K562 (cell line): ENCODE results near the gene GEMIN2. TPM values are rescaled to one million over a fixed set of nuclear protein-coding genes. Genes with fewer than 3 reads are reported as not detected.

ENCODE experiments used
- ATAC-seq: fragments of 200-7000 bp; cut with Tn5 transposase; 3 replicates; pipeline ENCODE4 v1.9.1; 2020; ENCODE audit warnings: moderate library complexity
- BruUV-seq: library from RNA; stranded (reverse); fragments of 400-500 nt; replicated peaks from 2 replicates; lab custom pipeline; 2021; lab: Mats Ljungman, UMichigan
- CTCF ChIA-PET: fragments of 300-600 bp; formaldehyde crosslinking; extraction: SDS; loops from one replicate; lab custom pipeline; 2021; ENCODE audit warnings: low intra/inter-chr PET ratio; lab: Yijun Ruan, JAX
- POLR2A ChIA-PET: fragments of 300-600, 350-650 bp; sonication (Branson Sonifier 250); formaldehyde crosslinking; extraction: SDS; loops from one replicate; lab custom pipeline; 2021; ENCODE audit warnings: antibody characterized with exemption, inconsistent platforms; lab: Yijun Ruan, JAX
- DNase-seq, 4 experiments: peaks; one replicate each; pipeline versions ENCODE4 v3.0.0 to v3.0.0-alpha.2; 2011 to 2018; ENCODE audit warnings: low spot score in 3 of 4, mixed read lengths in 3 of 4; ENCODE audit errors: extremely low read depth in 1 of 4
- FAIRE-seq: peaks from 2 replicates; lab custom pipeline; 2011; peaks lifted over from hg19 to GRCh38; lab: Jason Lieb, UNC
- H2AFZ ChIP-seq: 2 replicates; pipeline ENCODE4 v1.6.0; 2011; ENCODE audit warnings: low read depth, low read length, control low read depth, inconsistent platforms
- H3K27ac ChIP-seq: fragments of 200-600 bp; 3 replicates; pipeline ENCODE4 v1.8.0; 2011; ENCODE audit warnings: low read depth, mild to moderate bottlenecking, control low read depth, inconsistent platforms, low read length, moderate library complexity, mixed read lengths; ENCODE audit errors: extremely low read depth
- H3K27me3 ChIP-seq, 2 experiments: fragments of 300-600 bp in 1 of 2; 2 replicates in 1 of 2; 3 replicates in 1 of 2; pipeline versions ENCODE4 v1.6.0 to v1.8.0; 2011; ENCODE audit warnings: inconsistent platforms in 2 of 2, low read length in 2 of 2, mild to moderate bottlenecking in 1 of 2, mixed read lengths in 1 of 2, moderate library complexity in 1 of 2; ENCODE audit not compliant: control insufficient read depth in 2 of 2, insufficient read depth in 2 of 2
- H3K36me3 ChIP-seq: fragments of 300-600 bp; 3 replicates; pipeline ENCODE4 v1.8.0; 2011; ENCODE audit warnings: mild to moderate bottlenecking, low read length, inconsistent platforms; ENCODE audit not compliant: control insufficient read depth, insufficient read depth
- H3K4me1 ChIP-seq, 2 experiments: fragments of 200-600 bp in 1 of 2; replicated peaks in 1 of 2; 2 replicates in 1 of 2; 3 replicates in 1 of 2; pipeline versions ENCODE4 v1.5.1 to v1.8.0; 2011; ENCODE audit warnings: inconsistent platforms in 2 of 2, low read length in 2 of 2, mild to moderate bottlenecking in 1 of 2, mixed read lengths in 1 of 2, moderate library complexity in 1 of 2; ENCODE audit not compliant: control insufficient read depth in 2 of 2, insufficient read depth in 2 of 2
- H3K4me2 ChIP-seq: 2 replicates; pipeline ENCODE4 v1.6.1; 2011; ENCODE audit warnings: low read length, control low read depth, inconsistent platforms, mixed read lengths; ENCODE audit not compliant: insufficient read depth
- H3K4me3 ChIP-seq: fragments of 200-600 bp; sonication (generic), shearing (Covaris generic); 2 replicates; pipeline ENCODE4 v1.5.1; 2016; ENCODE audit warnings: control low read depth, inconsistent platforms
- H3K79me2 ChIP-seq: fragments of 200-600 bp; 3 replicates; pipeline ENCODE4 v1.8.0; 2011; ENCODE audit warnings: low read length, inconsistent platforms; ENCODE audit not compliant: control insufficient read depth, insufficient read depth
- H3K9ac ChIP-seq, 2 experiments: 2 replicates each; pipeline versions ENCODE4 v1.6.0 to v1.6.1; 2011; ENCODE audit warnings: low read depth in 2 of 2, low read length in 2 of 2, control low read depth in 1 of 2, inconsistent platforms in 1 of 2, mild to moderate bottlenecking in 1 of 2, mixed read lengths in 1 of 2; ENCODE audit not compliant: insufficient read depth in 1 of 2
- H3K9me1 ChIP-seq: one replicate; pipeline ENCODE4 v1.6.0; 2011; ENCODE audit warnings: inconsistent platforms, mild to moderate bottlenecking, low read length, moderate library complexity; ENCODE audit not compliant: control insufficient read depth, insufficient read depth
- H3K9me3 ChIP-seq: replicated peaks from 2 replicates; pipeline ENCODE4 v1.5.1; 2011; ENCODE audit warnings: low read depth, low read length, inconsistent platforms; ENCODE audit not compliant: control insufficient read depth, insufficient read depth
- H4K20me1 ChIP-seq: replicated peaks from 2 replicates; pipeline ENCODE4 v1.6.1; 2011; ENCODE audit warnings: low read length, inconsistent platforms, mixed read lengths; ENCODE audit not compliant: control insufficient read depth, insufficient read depth
- CAMTA2 ChIP-seq: fragments of 250-450 bp; sonication (Bioruptor Pico); conservative IDR thresholded peaks from 2 replicates; pipeline ENCODE4 v1.5.1; 2022
- CBX3 ChIP-seq, 2 experiments: IDR thresholded peaks; 1 replicate in 1 of 2; 2 replicates in 1 of 2; pipeline ENCODE4 v1.6.1; 2012; ENCODE audit warnings: inconsistent platforms in 2 of 2, low read length in 2 of 2, borderline replicate concordance in 1 of 2, control low read depth in 1 of 2
- FOSL1 ChIP-seq: fragments of 200-800 bp; sonication (Bioruptor generic); conservative IDR thresholded peaks from 2 replicates; pipeline ENCODE4 v1.6.1; 2016; ENCODE audit warnings: missing genetic modification characterization, missing compliant biosample characterization
- JUN ChIP-seq, 2 experiments: sonication (generic) in 1 of 2; formaldehyde crosslinking in 1 of 2; IDR thresholded peaks; 2 replicates each; pipeline versions ENCODE4 v1.6.1 to v1.8.0; 2012 to 2022; ENCODE audit warnings: borderline replicate concordance in 2 of 2, mild to moderate bottlenecking in 2 of 2, improper control_type of control experiment in 1 of 2, low read depth in 1 of 2, low read length in 1 of 2, missing genetic modification reagents in 1 of 2
- MBD1 ChIP-seq: fragments of 250-450 bp; sonication (Bioruptor Pico); IDR thresholded peaks from 2 replicates; pipeline ENCODE4 v1.8.0; 2022; ENCODE audit warnings: inconsistent platforms
- MCM7 ChIP-seq, 2 experiments: fragments of 450-650 bp; IDR thresholded peaks; 2 replicates each; pipeline ENCODE4 v1.6.1; 2016 to 2018
- MECOM ChIP-seq: fragments of 250-450 bp; sonication (Bioruptor Pico); IDR thresholded peaks from 2 replicates; pipeline ENCODE4 v1.8.0; 2022; ENCODE audit warnings: inconsistent platforms
- SRSF9 ChIP-seq: fragments of 200-400 bp; formaldehyde crosslinking; IDR thresholded peaks from 2 replicates; pipeline ENCODE4 v1.6.1; 2017; ENCODE audit warnings: low read depth, low read length, borderline replicate concordance
- ZNF354B ChIP-seq: fragments of 250-450 bp; sonication (Bioruptor Pico); IDR thresholded peaks from 2 replicates; pipeline ENCODE4 v1.4.0; 2020
- ZNF384 ChIP-seq: IDR thresholded peaks from 2 replicates; pipeline ENCODE4 v1.6.1; 2012; ENCODE audit warnings: low read depth, low read length, improper control_type of control experiment
- ZNF584 ChIP-seq: fragments of 200-800 bp; sonication (Bioruptor generic); IDR thresholded peaks from 2 replicates; pipeline ENCODE4 v1.6.1; 2016; ENCODE audit warnings: low read depth, mild to moderate bottlenecking, missing genetic modification characterization, missing compliant biosample characterization
- ZNF707 ChIP-seq: fragments of 250-450 bp; sonication (Bioruptor Pico); conservative IDR thresholded peaks from 2 replicates; pipeline ENCODE4 v1.8.0; 2022; ENCODE audit warnings: inconsistent platforms, mild to moderate bottlenecking, moderate library complexity
- ZNF740 ChIP-seq, 3 experiments: fragments of 200-800 bp in 1 of 3; sonication (Bioruptor generic) in 1 of 3; sonication (generic) in 1 of 3; formaldehyde crosslinking in 1 of 3; IDR thresholded peaks; 2 replicates each; pipeline versions ENCODE4 v1.6.1 to v1.8.0; 2016 to 2022; ENCODE audit warnings: mild to moderate bottlenecking in 2 of 3, missing compliant biosample characterization in 2 of 3, missing genetic modification characterization in 2 of 3, missing genetic modification reagents in 1 of 3
- WGBS: fragments of 100-300 bp; shearing (Covaris generic); methylation state at CpG from one replicate; pipeline ENCODE4 v1.1.6; 2016; ENCODE audit warnings: low coverage, mixed read lengths; ENCODE audit not compliant: insufficient coverage; ENCODE audit errors: missing lambda C conversion rate; 5-methylcytosine and 5-hydroxymethylcytosine counted together
- in situ Hi-C: fragments of 300-500 bp; cut with MboI; formaldehyde crosslinking; loops from 4 replicates; pipeline ENCODE4 v1.15.0; 2018; ENCODE audit warnings: inconsistent platforms, mixed read lengths
- intact Hi-C: fragments of 100-400 bp; cut with micrococcal nuclease; formaldehyde crosslinking; loops from 2 replicates; pipeline ENCODE4 v1.14.2; 2022
- polyA plus RNA-seq, 8 experiments: library from polyadenylated mRNA; depleted of rRNA in 4 of 8; stranded (reverse) in 5 of 8; unstranded in 3 of 8; fragments of >200 nt; fragmentation: Nextera tagmentation in 2 of 8; fragmentation: Illumina TruSeq in 1 of 8; extraction: Ambion mirVana in 2 of 8; extraction: Trizol in 1 of 8; gene quantifications; 2 replicates each; pipeline versions ENCODE4 v1.2.1 to v1.2.3, GENCODE V29; 2011 to 2014; ENCODE audit warnings: inconsistent platforms in 1 of 8, missing spikeins in 1 of 8
- total RNA-seq, 7 experiments: library from RNA; depleted of rRNA in 6 of 7; stranded (reverse); fragments of >200 nt in 6 of 7; fragmentation: Illumina TruSeq in 2 of 7; extraction: Trizol in 2 of 7; gene quantifications; 2 replicates each; pipeline versions ENCODE4 v1.2.1 to v1.2.3, GENCODE V29; 2011 to 2021; ENCODE audit warnings: low replicate concordance in 1 of 7

The GEMIN2 gene
- total and polyA plus RNA-seq, 9 of the 15 experiments (the other 6 are each of a cell fraction or from before 2014, with no cell fraction given) = 23.0 to 87.6 (median 45.5) TPM

GRCh38 chr14:39080886-39081285, 33.2 kb upstream of the GEMIN2 start:
- Histone ChIP-seq H4K20me1 (no peaks in the 10 kb centered on the region), H3K4me2 (no peak overlapping the region), H3K4me1 (no peaks in the 10 kb centered on the region), H3K27ac (no peak overlapping the region), H3K27me3 (no peaks in the 10 kb centered on the region), H3K4me3 (no peak overlapping the region), H3K36me3 (peaks cover 12% of the 10 kb centered on the region; the same call in 1 of the 3 replicates), H3K79me2 (no peaks in the 10 kb centered on the region), H3K9me1 (no peaks in the 10 kb centered on the region), H3K9ac (no peak overlapping the region)
- in situ Hi-C loops = no loop called here
- DNase-seq (no peak), ATAC-seq (no peak)
- POLR2A ChIA-PET = interaction anchor here (1.1 kb wide), 1 partner anchor 94 kb away, joined by 4 read pairs; the partner anchor contains the start of gene PNN
- 100% methylated on average over 1 of the region's 1 CpG for WGBS
- TF ChIP-seq MECOM (CRISPR knock-in tag) (no peak), CAMTA2 (CRISPR knock-in tag) (no peak), SRSF9 (no peak), MCM7 (IDR thresholded peaks at IDR 0.05) (no peak), ZNF384 (no peak), ZNF354B (CRISPR knock-in tag) (no peak), ZNF584 (CRISPR knock-in tag) (no peak)
- TF ChIP-seq, all 486 proteins: peak for 0
- Histone ChIP-seq H3K9me3 (no peaks in the 10 kb centered on the region), H2AFZ (no peak overlapping the region)
- no TSS peak for BruUV-seq
- CTCF ChIA-PET = no interaction called here
- intact Hi-C loops = no loop called here
- no peak for FAIRE-seq

GRCh38 chr14:39083127-39083526, 31.0 kb upstream of the GEMIN2 start:
- in situ Hi-C loops (no loop called here), intact Hi-C loops (no loop called here)
- H3K9me1 ChIP-seq = no peaks in the 10 kb centered on the region
- no peak overlapping the region for H3K27ac ChIP-seq
- peaks cover 13% of the 10 kb centered on the region; the same call in 1 of the 3 replicates for H3K36me3 ChIP-seq
- no TSS peak for BruUV-seq
- H3K4me3 ChIP-seq = no peak overlapping the region
- H4K20me1 ChIP-seq = no peaks in the 10 kb centered on the region
- H3K9ac ChIP-seq = no peak overlapping the region
- H3K4me2 ChIP-seq = no peak overlapping the region
- DNase-seq (no peak), FAIRE-seq (no peak), ATAC-seq (no peak)
- CTCF ChIA-PET = no interaction called here
- H2AFZ ChIP-seq = no peak overlapping the region
- no peaks in the 10 kb centered on the region for H3K4me1 ChIP-seq
- POLR2A ChIA-PET = no interaction called here
- no peaks in the 10 kb centered on the region for H3K79me2 ChIP-seq
- no peaks in the 10 kb centered on the region for H3K9me3 ChIP-seq
- no peaks in the 10 kb centered on the region for H3K27me3 ChIP-seq
- 47% methylated on average over 5 of the region's 5 CpGs for WGBS
- TF ChIP-seq ZNF707 (CRISPR knock-in tag) = no peak
- no peak for TF ChIP-seq JUN (IDR thresholded peaks at IDR 0.05; ENCODE audit: borderline replicate concordance, low read depth, low read length)
- no peak for TF ChIP-seq JUN (CRISPR knock-in tag; IDR thresholded peaks at IDR 0.05; ENCODE audit: borderline replicate concordance)
- TF ChIP-seq ZNF740 (CRISPR knock-in tag; IDR thresholded peaks at IDR 0.05) = no peak
- no peak for TF ChIP-seq ZNF740 (tag; IDR thresholded peaks at IDR 0.05)
- TF ChIP-seq MBD1 = no peak
- no peak for TF ChIP-seq FOSL1 (tag)
- TF ChIP-seq CBX3 (IDR thresholded peaks at IDR 0.05; ENCODE audit: borderline replicate concordance in 1 of 2, low read length in 2 of 2) = no peak
